ENCODE results near the gene PDE7B. TPM values are rescaled to one million over a fixed set of nuclear protein-coding genes. Genes with fewer than 3 reads are reported as not detected.
A peak's percentile ranks its signal among the peaks of the same experiment; 100 is the strongest.

PDE7B gene
- total RNA-seq, 1 donor from 2014 or later = 18.4 TPM

DNA sequence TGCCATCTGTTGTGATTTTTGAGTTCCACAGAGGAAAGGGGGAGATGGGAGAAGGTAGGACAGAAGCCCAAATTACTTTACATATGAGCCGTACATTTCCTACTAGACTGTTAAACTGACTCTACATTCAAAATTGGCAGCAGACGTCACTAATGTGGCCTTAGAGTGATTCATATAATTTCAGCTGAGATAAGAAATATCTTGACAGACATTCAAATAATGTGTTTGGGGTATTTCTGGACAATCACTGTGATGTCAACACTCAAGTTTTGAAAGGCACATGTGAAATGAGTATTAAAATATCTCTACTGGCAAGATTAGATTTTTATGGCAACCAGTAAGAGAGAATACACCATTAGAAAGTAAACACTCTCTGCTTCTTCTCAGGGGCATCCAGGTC, 294.6 kb downstream of the PDE7B start:
- DNase-seq (ENCODE audit: low spot score) = no peak

GRCh38 chr6:136147342-136147741, 295.8 kb downstream of the PDE7B start:
- DNase-seq (ENCODE audit: low spot score) = no peak

DNA sequence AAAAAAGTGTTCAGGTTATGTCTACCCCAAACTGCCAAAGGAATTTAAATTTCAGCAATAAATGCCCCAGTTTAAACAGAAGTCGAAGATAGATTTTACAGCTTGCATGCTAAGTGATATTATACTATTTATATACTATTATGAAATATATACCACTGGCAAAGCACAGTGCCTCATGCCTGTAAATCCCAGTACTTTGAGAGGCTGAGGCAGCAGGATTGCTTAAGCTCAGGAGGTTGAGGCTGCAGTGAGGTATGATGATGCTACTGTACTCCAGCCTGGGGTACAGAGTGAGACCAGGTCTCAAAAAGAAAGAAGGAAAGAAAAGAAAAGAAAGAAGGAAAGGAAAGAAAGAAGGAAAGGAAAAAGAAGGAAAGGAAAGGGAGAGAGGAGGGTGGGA, 296.6 kb downstream of the PDE7B start:
- no peak for DNase-seq (ENCODE audit: low spot score)

GRCh38 chr6:136148523-136148922, 297.0 kb downstream of the PDE7B start:
- DNase-seq (ENCODE audit: low spot score) = no peak

- no peak for DNase-seq (ENCODE audit: low spot score)
These were observed 297.8 kb downstream of the PDE7B start for GRCh38 chr6:136149311-136149710.

GRCh38 chr6:136150961-136151360, 299.5 kb downstream of the PDE7B start:
- no peak for DNase-seq (ENCODE audit: low spot score)

GRCh38 chr6:136153707-136154375, 302.3 kb downstream of the PDE7B start:
- no peak for DNase-seq (ENCODE audit: low spot score)

- DNase-seq (ENCODE audit: low spot score) = no peak
These were observed 303.7 kb downstream of the PDE7B start for GRCh38 chr6:136155191-136155590.

GRCh38 chr6:136157743-136158142, 306.2 kb downstream of the PDE7B start:
- no peak for DNase-seq (ENCODE audit: low spot score)

- DNase-seq (ENCODE audit: low spot score) = peak; percentile 50
These were observed 306.9 kb downstream of the PDE7B start for GRCh38 chr6:136158387-136158821.

DNA sequence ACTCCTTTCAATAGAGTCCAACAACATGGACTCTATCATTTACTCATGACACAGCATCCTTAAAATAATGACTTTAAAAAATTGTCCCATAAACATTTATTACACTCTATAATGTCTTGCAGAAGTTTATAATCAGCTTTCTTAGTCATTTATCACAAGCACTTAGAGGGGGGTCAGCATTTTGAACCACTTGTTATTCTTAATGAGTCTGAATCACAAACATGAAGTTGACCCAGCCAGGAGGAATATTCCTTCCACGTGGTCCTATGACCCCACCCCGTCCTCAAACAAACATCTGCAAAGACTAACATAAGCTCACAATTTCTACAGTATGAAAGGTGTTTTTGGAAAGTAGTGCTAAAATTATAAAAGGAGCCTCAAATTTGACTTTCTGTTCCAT, 307.5 kb downstream of the PDE7B start:
- DNase-seq (ENCODE audit: low spot score) = no peak

DNA sequence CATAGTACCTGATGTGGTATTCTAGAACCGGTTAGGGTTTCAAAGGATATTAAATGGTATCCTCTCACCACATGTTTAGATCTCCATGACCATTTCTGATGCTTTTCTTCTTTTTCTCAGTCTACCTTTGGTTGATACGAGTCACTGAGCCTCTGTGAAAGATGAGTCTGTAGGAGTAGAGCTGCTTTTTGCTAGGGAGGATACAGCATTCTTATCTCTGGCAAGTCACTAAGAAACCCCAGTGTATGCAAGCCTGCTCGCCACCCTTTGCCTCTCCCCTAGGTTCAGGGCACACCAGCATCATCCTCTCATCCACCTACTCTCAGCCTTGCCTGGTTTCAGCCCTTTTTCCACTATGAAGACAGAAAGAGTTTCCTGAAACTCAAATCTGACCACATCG, 308.7 kb downstream of the PDE7B start:
- no peak for DNase-seq (ENCODE audit: low spot score)

DNA sequence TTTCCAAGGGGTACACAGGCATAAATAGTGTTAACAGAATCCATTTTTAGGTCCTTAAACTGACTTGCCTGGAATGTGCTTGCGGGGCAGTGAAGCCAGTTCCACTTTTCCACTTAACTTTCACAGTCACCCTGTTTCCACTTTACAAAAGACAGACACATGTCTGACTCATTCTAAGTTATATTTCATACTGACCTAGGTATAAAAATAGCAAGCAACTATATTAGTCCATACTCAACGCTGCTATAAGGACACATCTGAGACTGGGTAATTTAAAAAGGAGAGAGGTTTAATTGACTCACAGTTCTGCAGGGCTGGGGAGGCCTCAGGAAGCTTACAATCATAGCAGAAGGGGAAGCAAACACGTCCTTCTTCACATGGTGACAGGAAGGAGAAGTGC, 310.4 kb downstream of the PDE7B start:
- no peak for DNase-seq (ENCODE audit: low spot score)

DNA sequence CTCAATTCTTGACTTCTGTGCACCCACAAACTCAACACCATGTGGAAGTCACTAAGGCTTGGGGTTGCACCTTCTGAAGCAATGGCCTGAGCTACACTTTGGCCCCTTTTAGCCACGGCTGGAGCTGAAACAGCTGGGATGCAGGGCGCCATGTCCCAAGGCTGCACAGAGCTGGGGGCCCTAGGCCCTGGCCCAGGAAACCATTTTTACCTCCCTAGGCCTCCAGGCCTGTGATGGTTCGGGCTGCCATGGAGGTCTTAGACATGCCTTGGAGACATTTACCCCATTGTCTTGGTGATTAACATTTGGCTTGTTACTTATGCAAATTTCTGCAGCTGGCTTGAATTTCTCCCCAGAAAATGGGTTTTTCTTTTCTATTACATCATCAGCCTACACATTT, 311.8 kb downstream of the PDE7B start:
- DNase-seq (ENCODE audit: low spot score) = no peak

GRCh38 chr6:136166815-136167214, 315.3 kb downstream of the PDE7B start:
- DNase-seq (ENCODE audit: low spot score) = no peak

GRCh38 chr6:136169394-136170148, 318.1 kb downstream of the PDE7B start:
- DNase-seq (ENCODE audit: low spot score) = no peak

- no peak for DNase-seq (ENCODE audit: low spot score)
These were observed 319.7 kb downstream of the PDE7B start for GRCh38 chr6:136171231-136171630.

GRCh38 chr6:136173519-136174507, 322.3 kb downstream of the PDE7B start:
- DNase-seq (ENCODE audit: low spot score) = peak; percentile 50

GRCh38 chr6:136174510-136174909, 323.0 kb downstream of the PDE7B start:
- DNase-seq (ENCODE audit: low spot score) = no peak

- DNase-seq (ENCODE audit: low spot score) = no peak
These were observed 324.4 kb downstream of the PDE7B start for GRCh38 chr6:136175873-136176272.

DNA sequence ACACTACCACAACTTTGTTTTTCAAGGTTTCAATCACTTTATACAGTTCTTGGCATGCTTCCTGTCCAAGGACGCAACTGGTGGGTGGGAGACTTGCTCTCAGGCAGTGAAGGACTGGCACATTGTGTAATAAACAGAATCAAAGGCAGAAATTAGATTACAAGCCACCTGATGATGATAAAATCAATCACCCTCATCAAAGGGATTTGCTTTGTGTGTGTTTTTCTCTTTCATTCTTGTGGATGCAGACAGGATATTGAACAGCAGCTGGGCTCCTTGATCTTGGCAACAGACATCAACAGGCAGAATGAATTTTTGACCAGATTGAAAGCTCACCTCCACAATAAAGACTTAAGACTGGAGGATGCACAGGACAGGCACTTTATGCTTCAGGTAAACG, 327.2 kb downstream of the PDE7B start:
- DNase-seq (ENCODE audit: low spot score) = no peak

All from ureter (tissue), 1 donor.